ENCODE measurements around the gene ADGRL1.

The ADGRL1 gene

GRCh38 chr19:14162871-14163297 is 43.1 kb downstream of the ADGRL1 start:
- no peak for TF ChIP-seq MYC (IDR thresholded peaks at IDR 0.05; ENCODE audit: low read depth, low read length)
- TF ChIP-seq CTCF (IDR thresholded peaks at IDR 0.05; ENCODE audit: low read depth, low read length) = no peak
- no peak for TF ChIP-seq POLR2A (IDR thresholded peaks at IDR 0.05; ENCODE audit: extremely low read depth, insufficient read length)
- no peak for DNase-seq (ENCODE audit: low read depth)
- H3K4me3 ChIP-seq (ENCODE audit: low read depth, low read length) = no peak overlapping the region

DNA sequence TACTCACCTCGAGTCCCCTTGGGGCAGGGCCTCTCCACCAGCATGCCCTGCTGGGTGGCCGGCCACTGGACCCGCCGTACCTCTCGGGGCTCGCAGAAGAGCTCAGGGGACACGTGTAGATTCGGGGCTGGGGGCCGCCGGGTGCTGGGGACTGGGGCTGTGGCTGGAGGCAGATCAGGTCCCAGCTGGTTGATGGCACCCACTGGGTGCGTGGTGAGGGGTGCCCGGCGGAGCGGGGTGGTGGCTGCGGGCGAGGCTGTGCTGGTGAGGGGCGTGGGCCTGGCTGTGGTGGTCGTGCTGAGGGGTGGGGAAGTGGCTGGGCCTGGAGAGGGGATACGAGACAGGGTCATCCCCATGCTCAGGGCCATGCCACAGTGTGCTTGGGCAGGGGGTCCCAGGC is 44.7 kb downstream of the ADGRL1 start:
- DNase-seq (ENCODE audit: low read depth) = no peak
- TF ChIP-seq MYC (IDR thresholded peaks at IDR 0.05; ENCODE audit: low read depth, low read length) (no peak), CTCF (IDR thresholded peaks at IDR 0.05; ENCODE audit: low read depth, low read length) (no peak), POLR2A (IDR thresholded peaks at IDR 0.05; ENCODE audit: extremely low read depth, insufficient read length) (no peak)
- TF ChIP-seq, protein P1, sequence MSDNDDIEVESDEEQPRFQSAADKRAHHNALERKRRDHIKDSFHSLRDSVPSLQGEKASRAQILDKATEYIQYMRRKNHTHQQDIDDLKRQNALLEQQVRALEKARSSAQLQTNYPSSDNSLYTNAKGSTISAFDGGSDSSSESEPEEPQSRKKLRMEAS (IDR thresholded peaks at IDR 0.05; ENCODE audit: low read depth, low read length) = no peak
- H3K4me3 ChIP-seq (ENCODE audit: low read depth, low read length) = no peak overlapping the region

GRCh38 chr19:14160017-14160703 is 45.8 kb downstream of the ADGRL1 start:
- DNase-seq (ENCODE audit: low read depth) = no peak
- TF ChIP-seq CTCF (IDR thresholded peaks at IDR 0.05; ENCODE audit: low read depth, low read length) (no peak), POLR2A (IDR thresholded peaks at IDR 0.05; ENCODE audit: extremely low read depth, insufficient read length) (no peak), MYC (IDR thresholded peaks at IDR 0.05; ENCODE audit: low read depth, low read length) (no peak)
- TF ChIP-seq, protein P1 (IDR thresholded peaks at IDR 0.05; ENCODE audit: low read depth, low read length) = no peak
- H3K4me3 ChIP-seq (ENCODE audit: low read depth, low read length) = no peak overlapping the region

- no peak for TF ChIP-seq POLR2A (IDR thresholded peaks at IDR 0.05; ENCODE audit: extremely low read depth, insufficient read length)
- no peak for TF ChIP-seq CTCF (IDR thresholded peaks at IDR 0.05; ENCODE audit: low read depth, low read length)
- TF ChIP-seq MYC (IDR thresholded peaks at IDR 0.05; ENCODE audit: low read depth, low read length) = no peak
- TF ChIP-seq, protein P1 (IDR thresholded peaks at IDR 0.05; ENCODE audit: low read depth, low read length) = no peak
- DNase-seq (ENCODE audit: low read depth) = no peak
- H3K4me3 ChIP-seq (ENCODE audit: low read depth, low read length) = no peak overlapping the region
These were observed 46.9 kb downstream of the ADGRL1 start for GRCh38 chr19:14159059-14159458.

DNA sequence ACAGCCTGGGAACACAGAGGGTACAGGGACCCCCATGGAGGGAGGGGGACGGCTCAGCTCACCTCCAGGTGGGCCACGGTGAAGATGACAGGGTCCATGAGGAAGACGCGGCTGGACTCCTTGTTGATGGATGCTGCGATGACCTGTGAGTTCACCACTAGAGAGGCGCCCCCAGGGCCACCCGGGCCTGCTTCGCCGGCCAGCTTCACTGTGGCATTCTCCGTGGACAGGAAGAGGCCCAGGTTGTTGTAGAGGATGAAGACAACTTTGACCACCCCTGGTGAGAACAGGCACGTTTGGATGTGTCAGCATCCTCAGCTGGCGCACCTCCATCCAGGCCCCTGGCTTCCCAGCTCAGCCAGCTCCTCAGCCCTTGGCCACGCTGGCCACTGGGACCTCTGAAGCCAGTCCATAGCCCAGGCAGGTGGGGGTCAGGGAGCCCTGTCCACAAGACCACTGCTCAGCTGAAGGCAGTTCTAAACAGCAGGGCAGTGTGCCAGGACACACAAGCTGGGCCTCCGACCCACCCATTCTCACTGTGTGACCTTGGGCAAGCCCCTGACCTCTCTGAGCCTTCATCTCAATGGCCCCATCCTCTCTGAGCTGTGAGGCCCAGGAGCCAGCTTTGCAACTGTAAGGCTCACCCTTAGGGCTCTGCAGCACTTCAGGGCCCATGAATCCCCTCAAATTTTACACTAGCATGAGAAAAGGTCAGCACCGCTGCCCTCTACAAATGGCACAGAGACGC is 47.5 kb downstream of the ADGRL1 start:
- no peak for DNase-seq (ENCODE audit: low read depth)
- no peak overlapping the region for H3K4me3 ChIP-seq (ENCODE audit: low read depth, low read length)
- TF ChIP-seq CTCF (IDR thresholded peaks at IDR 0.05; ENCODE audit: low read depth, low read length) (no peak), MYC (IDR thresholded peaks at IDR 0.05; ENCODE audit: low read depth, low read length) (no peak), POLR2A (IDR thresholded peaks at IDR 0.05; ENCODE audit: extremely low read depth, insufficient read length) (no peak)
- TF ChIP-seq, protein P1 (IDR thresholded peaks at IDR 0.05; ENCODE audit: low read depth, low read length) = no peak
